HepG2 (cell line): Measurements from ENCODE around the gene MYADML2. TPM values are rescaled to one million over a fixed set of nuclear protein-coding genes. Genes with fewer than 3 reads are reported as not detected.

Experiments
- NFKB2 ChIP-seq: sonication (generic); formaldehyde crosslinking; IDR thresholded peaks from 2 replicates; pipeline ENCODE4 v1.4.0; 2020; ENCODE audit warnings: missing genetic modification reagents, borderline replicate concordance
- SIX1 ChIP-seq: sonication (generic); formaldehyde crosslinking; IDR thresholded peaks from 2 replicates; pipeline ENCODE4 v1.4.0; 2020; ENCODE audit warnings: missing genetic modification reagents, borderline replicate concordance
- ZFP36L2 ChIP-seq: sonication (generic); formaldehyde crosslinking; IDR thresholded peaks from 2 replicates; pipeline ENCODE4 v1.4.0; 2020; ENCODE audit warnings: missing genetic modification reagents
- polyA plus RNA-seq, 8 experiments: library from polyadenylated mRNA; depleted of rRNA in 3 of 8; stranded (reverse) in 7 of 8; unstranded in 1 of 8; fragments of >200 nt; fragmentation: Illumina TruSeq in 4 of 8; extraction: Trizol in 4 of 8; gene quantifications; 2 replicates each; pipeline versions ENCODE4 v1.2.1 to v1.2.3, GENCODE V29; 2011 to 2016; ENCODE audit warnings: low read depth in 4 of 8, missing spikeins in 1 of 8, mixed read lengths in 1 of 8; ENCODE audit not compliant: insufficient read depth in 1 of 8
- total RNA-seq, 5 experiments: library from RNA; depleted of rRNA; stranded (reverse); fragments of >200 nt; fragmentation: Illumina TruSeq; extraction: Trizol; gene quantifications; 2 replicates each; pipeline ENCODE4 v1.2.3, GENCODE V29; 2016; ENCODE audit warnings: low read depth in 1 of 5
- TF ChIP-seq, protein P1 (sequence below): sonication (generic); formaldehyde crosslinking; IDR thresholded peaks from 2 replicates; pipeline ENCODE4 v1.8.1; 2022; ENCODE audit warnings: low read depth, mild to moderate bottlenecking, missing genetic modification reagents
- TF ChIP-seq, protein P2 (sequence below): sonication (generic); formaldehyde crosslinking; IDR thresholded peaks from 2 replicates; pipeline ENCODE4 v1.9.0; 2021; ENCODE audit warnings: missing genetic modification reagents, borderline replicate concordance

Gene MYADML2
- total and polyA plus RNA-seq, 2 of the 13 experiments (the other 11 are each of a cell fraction or from before 2014, with no cell fraction given) = not detected

DNA sequence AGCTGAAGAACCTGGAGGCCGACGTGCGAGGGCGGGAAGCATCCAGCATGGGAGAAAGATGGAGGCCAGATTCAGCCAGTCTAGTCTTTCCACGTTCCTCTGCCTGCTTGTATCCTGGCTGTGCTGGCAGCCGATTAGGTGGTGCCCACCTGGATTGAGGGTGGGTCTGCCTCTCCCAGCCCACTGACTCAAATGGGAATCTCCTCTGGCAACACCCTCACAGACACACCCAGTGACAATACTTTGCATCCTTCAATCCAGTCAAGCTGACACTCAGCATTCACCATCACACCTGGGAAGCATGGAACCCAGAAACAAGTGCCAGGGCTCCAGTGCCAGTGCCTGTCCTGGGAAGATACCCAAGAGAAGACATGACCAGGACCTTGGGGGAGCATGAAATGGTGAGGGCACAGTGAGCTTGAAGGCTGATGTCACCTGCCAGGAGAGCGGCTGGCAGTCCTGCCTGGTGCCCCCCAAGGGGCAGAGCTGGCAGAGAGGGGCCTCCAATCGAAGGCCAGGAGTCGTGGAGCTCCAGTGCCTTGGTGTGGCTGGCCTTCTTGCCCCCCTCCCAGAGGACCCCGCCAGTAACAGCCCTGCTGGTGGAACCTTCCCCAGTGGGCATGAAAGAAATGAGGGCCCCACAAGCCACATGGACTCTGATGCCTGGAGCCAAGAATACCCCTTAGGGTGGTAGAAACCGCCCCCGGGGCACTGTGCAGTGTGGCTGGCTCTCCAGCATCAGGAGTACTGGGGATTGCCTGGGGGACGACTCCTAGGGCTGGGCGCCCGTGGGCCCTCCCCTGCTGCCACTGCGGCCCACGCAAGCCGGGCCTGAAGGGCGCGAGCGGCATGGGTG is 45.6 kb downstream of the MYADML2 start (continued):
- TF ChIP-seq, protein P1, sequence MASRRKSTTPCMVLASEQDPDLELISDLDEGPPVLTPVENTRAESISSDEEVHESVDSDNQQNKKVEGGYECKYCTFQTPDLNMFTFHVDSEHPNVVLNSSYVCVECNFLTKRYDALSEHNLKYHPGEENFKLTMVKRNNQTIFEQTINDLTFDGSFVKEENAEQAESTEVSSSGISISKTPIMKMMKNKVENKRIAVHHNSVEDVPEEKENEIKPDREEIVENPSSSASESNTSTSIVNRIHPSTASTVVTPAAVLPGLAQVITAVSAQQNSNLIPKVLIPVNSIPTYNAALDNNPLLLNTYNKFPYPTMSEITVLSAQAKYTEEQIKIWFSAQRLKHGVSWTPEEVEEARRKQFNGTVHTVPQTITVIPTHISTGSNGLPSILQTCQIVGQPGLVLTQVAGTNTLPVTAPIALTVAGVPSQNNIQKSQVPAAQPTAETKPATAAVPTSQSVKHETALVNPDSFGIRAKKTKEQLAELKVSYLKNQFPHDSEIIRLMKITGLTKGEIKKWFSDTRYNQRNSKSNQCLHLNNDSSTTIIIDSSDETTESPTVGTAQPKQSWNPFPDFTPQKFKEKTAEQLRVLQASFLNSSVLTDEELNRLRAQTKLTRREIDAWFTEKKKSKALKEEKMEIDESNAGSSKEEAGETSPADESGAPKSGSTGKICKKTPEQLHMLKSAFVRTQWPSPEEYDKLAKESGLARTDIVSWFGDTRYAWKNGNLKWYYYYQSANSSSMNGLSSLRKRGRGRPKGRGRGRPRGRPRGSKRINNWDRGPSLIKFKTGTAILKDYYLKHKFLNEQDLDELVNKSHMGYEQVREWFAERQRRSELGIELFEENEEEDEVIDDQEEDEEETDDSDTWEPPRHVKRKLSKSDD (CRISPR knock-in tag) = no peak
- no peak for TF ChIP-seq ZFP36L2
- TF ChIP-seq NFKB2 (CRISPR knock-in tag) = no peak
- no peak for TF ChIP-seq SIX1
- TF ChIP-seq, protein P2, sequence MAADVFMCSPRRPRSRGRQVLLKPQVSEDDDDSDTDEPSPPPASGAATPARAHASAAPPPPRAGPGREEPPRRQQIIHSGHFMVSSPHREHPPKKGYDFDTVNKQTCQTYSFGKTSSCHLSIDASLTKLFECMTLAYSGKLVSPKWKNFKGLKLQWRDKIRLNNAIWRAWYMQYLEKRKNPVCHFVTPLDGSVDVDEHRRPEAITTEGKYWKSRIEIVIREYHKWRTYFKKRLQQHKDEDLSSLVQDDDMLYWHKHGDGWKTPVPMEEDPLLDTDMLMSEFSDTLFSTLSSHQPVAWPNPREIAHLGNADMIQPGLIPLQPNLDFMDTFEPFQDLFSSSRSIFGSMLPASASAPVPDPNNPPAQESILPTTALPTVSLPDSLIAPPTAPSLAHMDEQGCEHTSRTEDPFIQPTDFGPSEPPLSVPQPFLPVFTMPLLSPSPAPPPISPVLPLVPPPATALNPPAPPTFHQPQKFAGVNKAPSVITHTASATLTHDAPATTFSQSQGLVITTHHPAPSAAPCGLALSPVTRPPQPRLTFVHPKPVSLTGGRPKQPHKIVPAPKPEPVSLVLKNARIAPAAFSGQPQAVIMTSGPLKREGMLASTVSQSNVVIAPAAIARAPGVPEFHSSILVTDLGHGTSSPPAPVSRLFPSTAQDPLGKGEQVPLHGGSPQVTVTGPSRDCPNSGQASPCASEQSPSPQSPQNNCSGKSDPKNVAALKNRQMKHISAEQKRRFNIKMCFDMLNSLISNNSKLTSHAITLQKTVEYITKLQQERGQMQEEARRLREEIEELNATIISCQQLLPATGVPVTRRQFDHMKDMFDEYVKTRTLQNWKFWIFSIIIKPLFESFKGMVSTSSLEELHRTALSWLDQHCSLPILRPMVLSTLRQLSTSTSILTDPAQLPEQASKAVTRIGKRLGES = no peak
